Activated naive CD4-positive, alpha-beta T cell treated with anti-CD3 and anti-CD28 coated beads, Interleukin-2, amount 50 U/mL, for 72 hours (primary cell): ENCODE measurements around the gene MCC. TPM values are rescaled to one million over a fixed set of nuclear protein-coding genes. Genes with fewer than 3 reads are reported as not detected.

ENCODE experiments used
- ATAC-seq, 2 donors: fragments of 150-1000 bp; cut with Tn5 transposase; 2 replicates each; pipeline ENCODE4 v1.10.0; 2021; ENCODE audit warnings: mild to moderate bottlenecking in 2 of 2, moderate library complexity in 2 of 2
- DNase-seq, 2 donors: peaks; one replicate each; pipeline ENCODE4 v3.0.0; 2021 to 2022; ENCODE audit warnings: low spot score in 2 of 2
- H3K27ac Mint-ChIP-seq, 2 donors: one replicate each; pipeline ENCODE4 v1.8.0; 2022; ENCODE audit warnings: mild to moderate bottlenecking in 2 of 2, mixed read lengths in 2 of 2
- H3K36me3 Mint-ChIP-seq, 2 donors: one replicate each; pipeline ENCODE4 v1.8.0; 2022; ENCODE audit warnings: mixed read lengths in 2 of 2
- H3K9me3 Mint-ChIP-seq, 2 donors: one replicate each; pipeline ENCODE4 v1.8.0; 2022; ENCODE audit warnings: mixed read lengths in 2 of 2
- total RNA-seq, 2 donors: library from RNA; stranded (reverse); gene quantifications; one replicate each; pipeline ENCODE4 v1.2.3, GENCODE V29; 2022

Gene MCC
- total RNA-seq, 2 donors from 2014 or later = 0.89 to 3.3 TPM

DNA sequence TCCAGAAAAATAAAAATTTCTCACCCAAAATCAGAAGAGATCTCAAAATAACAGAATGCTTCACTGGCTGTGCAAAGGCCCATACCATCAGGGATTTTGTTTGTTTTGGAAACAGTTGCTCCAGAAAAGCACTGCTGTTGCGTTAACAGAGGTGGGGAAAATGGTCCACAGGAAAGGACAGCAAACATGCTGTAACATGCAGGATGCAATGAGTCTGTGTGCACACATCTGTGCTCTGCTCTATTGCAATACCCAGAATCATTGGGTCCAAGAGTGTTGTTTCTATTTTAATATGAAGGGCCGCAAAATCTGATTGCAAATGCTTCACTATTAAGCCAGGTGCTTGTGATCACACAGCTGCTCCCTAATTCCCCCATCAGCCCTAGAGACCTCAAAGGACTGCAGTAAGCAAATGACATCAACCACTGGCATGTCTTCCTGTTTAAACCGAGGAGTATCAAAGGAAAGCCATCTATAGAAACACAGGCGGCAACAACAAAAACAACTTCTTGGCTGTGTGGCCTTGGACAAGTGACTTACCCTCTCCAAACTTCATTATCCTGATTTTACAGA lies 370.6 kb downstream of the MCC start:
- DNase-seq = no peak
- no peak overlapping the region for H3K27ac Mint-ChIP-seq
- no peaks in the 10 kb centered on the region for H3K9me3 Mint-ChIP-seq
- no peak for ATAC-seq
- no peaks in the 10 kb centered on the region for H3K36me3 Mint-ChIP-seq

GRCh38 chr5:113115956-113116355 lies 372.3 kb downstream of the MCC start:
- no peak for DNase-seq
- Mint-ChIP-seq H3K36me3 (no peaks in the 10 kb centered on the region), H3K9me3 (no peaks in the 10 kb centered on the region), H3K27ac (no peak overlapping the region)
- no peak for ATAC-seq

GRCh38 chr5:113115061-113115460 lies 373.2 kb downstream of the MCC start:
- H3K36me3 Mint-ChIP-seq = no peaks in the 10 kb centered on the region
- no peak for DNase-seq
- ATAC-seq = no peak
- H3K9me3 Mint-ChIP-seq = no peaks in the 10 kb centered on the region
- no peak overlapping the region for H3K27ac Mint-ChIP-seq

- H3K9me3 Mint-ChIP-seq = no peaks in the 10 kb centered on the region
- ATAC-seq (no peak), DNase-seq (no peak)
- no peak overlapping the region for H3K27ac Mint-ChIP-seq
- no peaks in the 10 kb centered on the region for H3K36me3 Mint-ChIP-seq
These were observed 373.7 kb downstream of the MCC start for GRCh38 chr5:113114559-113114958.

DNA sequence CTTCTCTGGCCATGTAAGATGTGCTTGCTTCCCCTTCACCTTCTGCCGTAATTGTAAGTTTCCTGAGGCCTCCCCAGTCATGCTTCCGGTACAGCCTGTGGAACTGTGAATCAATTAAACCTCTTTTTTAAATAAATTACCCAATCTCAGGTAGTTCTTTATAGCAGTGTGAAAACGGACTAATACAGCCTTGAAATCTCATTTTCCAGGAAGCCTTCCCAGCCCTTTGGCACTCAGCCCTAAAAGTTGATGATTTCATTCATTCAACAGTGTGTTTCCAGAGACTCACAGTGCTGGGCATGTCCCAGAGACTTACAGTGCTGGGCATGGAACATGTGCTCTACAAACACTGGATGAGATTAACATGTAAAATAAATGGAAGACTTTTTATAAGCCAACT lies 375.8 kb downstream of the MCC start:
- Mint-ChIP-seq H3K36me3 (no peaks in the 10 kb centered on the region), H3K9me3 (no peaks in the 10 kb centered on the region), H3K27ac (no peak overlapping the region)
- no peak for DNase-seq
- no peak for ATAC-seq

DNA sequence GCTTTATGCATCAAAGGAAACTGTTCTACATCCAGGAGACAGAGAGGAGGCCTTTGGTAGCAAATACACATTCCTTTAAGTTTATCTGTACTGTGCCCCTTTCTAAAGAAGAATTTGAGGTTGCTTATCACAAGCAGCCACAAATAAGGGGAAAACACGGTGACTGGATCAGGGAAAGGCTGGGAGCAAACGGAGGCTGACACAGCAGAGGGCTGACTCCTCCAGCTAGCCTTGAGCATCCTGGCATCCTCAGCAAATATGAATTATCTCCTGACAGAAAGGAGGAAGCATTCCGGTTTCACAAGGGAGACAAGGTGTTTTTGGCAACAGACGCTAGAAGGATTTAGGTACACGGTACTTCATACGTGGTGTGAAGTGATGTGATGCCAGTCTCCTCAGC lies 378.1 kb downstream of the MCC start:
- ATAC-seq = no peak
- no peak for DNase-seq
- no peak overlapping the region for H3K27ac Mint-ChIP-seq
- H3K9me3 Mint-ChIP-seq = no peaks in the 10 kb centered on the region
- no peaks in the 10 kb centered on the region for H3K36me3 Mint-ChIP-seq

GRCh38 chr5:113109344-113109743 lies 378.9 kb downstream of the MCC start:
- Mint-ChIP-seq H3K36me3 (no peaks in the 10 kb centered on the region), H3K27ac (no peak overlapping the region), H3K9me3 (no peaks in the 10 kb centered on the region)
- DNase-seq = no peak
- ATAC-seq = no peak

GRCh38 chr5:113108485-113108884 lies 379.8 kb downstream of the MCC start:
- ATAC-seq (no peak), DNase-seq (no peak)
- Mint-ChIP-seq H3K36me3 (no peaks in the 10 kb centered on the region), H3K9me3 (no peaks in the 10 kb centered on the region), H3K27ac (no peak overlapping the region)

- H3K36me3 Mint-ChIP-seq = no peaks in the 10 kb centered on the region
- no peak overlapping the region for H3K27ac Mint-ChIP-seq
- ATAC-seq (no peak), DNase-seq (no peak)
- H3K9me3 Mint-ChIP-seq = no peaks in the 10 kb centered on the region
These were observed 381.4 kb downstream of the MCC start for GRCh38 chr5:113106821-113107220.

GRCh38 chr5:113105693-113106280 lies 382.5 kb downstream of the MCC start:
- H3K27ac Mint-ChIP-seq = no peak overlapping the region
- H3K36me3 Mint-ChIP-seq = no peaks in the 10 kb centered on the region
- no peak for ATAC-seq
- DNase-seq = no peak
- H3K9me3 Mint-ChIP-seq = no peaks in the 10 kb centered on the region

DNA sequence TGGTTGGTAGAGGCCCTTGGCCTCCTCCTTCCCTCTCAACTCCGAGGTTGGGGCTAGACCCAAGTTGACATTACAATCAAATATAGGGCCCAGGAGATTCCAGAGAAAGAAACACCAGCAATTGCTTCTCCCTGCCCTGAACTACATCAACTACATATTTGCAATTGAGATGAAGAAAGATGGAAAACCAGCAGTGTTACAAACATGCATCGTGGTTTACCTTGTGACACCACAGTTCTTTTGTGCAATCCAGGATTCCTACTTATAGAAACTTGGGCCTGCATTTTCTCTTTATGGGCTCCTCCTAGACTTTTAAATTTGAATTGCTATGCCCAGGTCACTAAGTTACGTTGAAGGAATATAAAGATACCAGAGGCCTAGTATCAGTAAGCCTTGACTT lies 384.9 kb downstream of the MCC start:
- no peaks in the 10 kb centered on the region for H3K36me3 Mint-ChIP-seq
- DNase-seq (no peak), ATAC-seq (no peak)
- H3K27ac Mint-ChIP-seq = no peak overlapping the region
- no peaks in the 10 kb centered on the region for H3K9me3 Mint-ChIP-seq

- Mint-ChIP-seq H3K9me3 (no peaks in the 10 kb centered on the region), H3K27ac (no peak overlapping the region), H3K36me3 (no peaks in the 10 kb centered on the region)
- ATAC-seq (no peak), DNase-seq (no peak)
These were observed 386.1 kb downstream of the MCC start for GRCh38 chr5:113102121-113102531.

DNA sequence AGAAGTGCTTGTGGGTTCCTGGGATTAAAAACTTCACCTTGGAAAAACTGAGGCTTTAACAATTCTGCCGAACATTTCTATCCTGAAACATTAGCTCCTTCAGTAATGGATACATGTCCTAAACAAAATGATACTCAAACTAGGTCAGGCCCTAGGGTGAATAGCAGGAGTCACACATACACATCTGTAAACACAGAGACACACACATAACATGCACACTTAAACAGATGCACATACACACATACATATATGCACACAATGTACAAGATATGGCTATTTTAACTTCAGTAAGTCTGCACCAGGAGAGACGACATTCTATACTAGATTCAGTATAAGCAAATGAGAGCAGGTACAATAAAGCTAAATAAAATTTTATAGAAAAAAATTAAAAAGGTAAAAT lies 387.3 kb downstream of the MCC start:
- Mint-ChIP-seq H3K9me3 (no peaks in the 10 kb centered on the region), H3K36me3 (no peaks in the 10 kb centered on the region), H3K27ac (no peak overlapping the region)
- ATAC-seq (no peak), DNase-seq (no peak)

DNA sequence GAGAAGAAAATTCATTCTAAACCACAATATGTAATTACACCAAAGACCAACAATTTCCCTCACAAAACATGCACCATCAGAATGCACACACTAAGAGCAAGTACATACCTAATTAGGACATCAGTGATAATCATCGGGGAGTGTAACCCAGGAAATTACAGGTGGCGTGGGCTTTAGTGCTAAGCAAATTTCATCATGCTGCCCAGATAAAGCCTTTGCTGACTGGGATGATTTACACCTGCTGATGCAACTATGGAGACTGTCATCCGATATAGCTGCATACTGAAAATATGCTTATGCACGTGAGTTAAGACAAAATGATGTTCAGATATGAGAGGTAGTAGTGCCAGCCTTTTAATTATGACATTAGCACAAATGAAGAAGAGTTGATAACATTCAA lies 388.4 kb downstream of the MCC start:
- no peak for ATAC-seq
- DNase-seq = no peak
- Mint-ChIP-seq H3K9me3 (no peaks in the 10 kb centered on the region), H3K36me3 (no peaks in the 10 kb centered on the region), H3K27ac (no peak overlapping the region)

GRCh38 chr5:113098378-113098777 lies 389.9 kb downstream of the MCC start:
- H3K27ac Mint-ChIP-seq = no peak overlapping the region

DNA sequence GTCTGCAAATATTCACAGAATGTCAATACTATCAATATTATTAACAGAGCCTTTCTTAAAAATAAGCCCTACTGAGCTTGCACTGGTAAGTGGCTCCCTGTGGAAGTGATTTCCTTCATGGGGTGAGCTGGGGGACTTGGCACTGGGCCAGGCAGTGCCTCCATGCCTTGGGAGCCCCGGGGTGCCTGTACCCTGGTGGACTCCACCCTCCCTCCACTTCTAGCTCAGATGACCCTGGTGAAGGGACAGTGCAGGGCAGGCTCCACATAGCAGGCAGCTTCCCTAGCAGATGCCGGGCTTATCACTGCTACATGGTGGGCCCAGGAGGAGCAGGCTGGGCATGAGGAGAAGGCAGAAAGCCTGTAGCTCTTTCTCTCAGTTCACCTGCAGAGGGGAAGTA lies 392.4 kb downstream of the MCC start:
- Mint-ChIP-seq H3K36me3 (no peaks in the 10 kb centered on the region), H3K9me3 (no peaks in the 10 kb centered on the region), H3K27ac (no peak overlapping the region)
- no peak for DNase-seq
- no peak for ATAC-seq

More at GRCh38 chr5:113098378-113098777, 389.9 kb downstream of the MCC start:
- no peaks in the 10 kb centered on the region for H3K36me3 Mint-ChIP-seq
- no peaks in the 10 kb centered on the region for H3K9me3 Mint-ChIP-seq
- DNase-seq (no peak), ATAC-seq (no peak)

DNA sequence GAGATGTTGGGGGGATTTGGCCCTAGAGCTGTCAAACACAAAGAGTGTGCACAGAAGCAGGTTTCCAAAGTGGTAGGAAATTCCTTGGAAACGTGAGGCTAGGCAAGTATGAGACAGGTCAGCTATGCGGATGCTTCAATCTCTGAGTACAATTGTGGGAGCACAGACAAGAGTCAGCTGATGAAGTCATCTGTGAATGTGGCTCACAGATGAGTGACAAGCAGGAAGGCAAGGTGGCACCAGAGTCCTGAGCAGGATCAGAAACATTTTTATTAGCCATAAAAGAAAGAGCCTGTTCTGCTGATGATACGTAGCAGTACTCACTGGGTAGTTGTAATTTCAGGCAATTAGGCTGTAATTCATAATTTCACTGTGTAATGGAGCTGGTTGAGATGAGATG lies 394.7 kb downstream of the MCC start:
- H3K27ac Mint-ChIP-seq = no peak overlapping the region
- H3K36me3 Mint-ChIP-seq = no peaks in the 10 kb centered on the region
- DNase-seq (no peak), ATAC-seq (no peak)
- H3K9me3 Mint-ChIP-seq = no peaks in the 10 kb centered on the region

GRCh38 chr5:113092683-113093082 lies 395.6 kb downstream of the MCC start:
- no peaks in the 10 kb centered on the region for H3K9me3 Mint-ChIP-seq
- ATAC-seq = no peak
- no peak for DNase-seq
- no peaks in the 10 kb centered on the region for H3K36me3 Mint-ChIP-seq
- H3K27ac Mint-ChIP-seq = no peak overlapping the region

DNA sequence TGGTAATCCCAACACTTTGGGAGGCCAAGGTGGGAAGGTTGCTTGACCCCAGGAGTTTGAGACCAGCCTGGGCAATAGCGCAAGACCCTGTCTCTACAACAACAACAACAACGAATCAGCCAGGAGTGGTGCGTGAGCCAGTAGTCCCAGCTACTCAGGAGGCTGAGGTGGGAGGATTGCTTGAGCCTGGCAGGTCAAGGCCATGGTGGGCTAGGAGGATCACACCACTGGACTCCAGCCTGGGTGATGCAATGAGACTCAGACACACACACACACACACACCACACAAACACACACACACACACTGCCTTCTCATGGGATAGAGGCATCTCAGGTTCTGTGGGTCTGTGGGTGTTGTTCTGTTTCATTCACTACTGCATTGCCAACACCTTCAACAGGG lies 396.6 kb downstream of the MCC start:
- H3K9me3 Mint-ChIP-seq = no peaks in the 10 kb centered on the region
- ATAC-seq = no peak
- H3K36me3 Mint-ChIP-seq = no peaks in the 10 kb centered on the region
- no peak for DNase-seq
- no peak overlapping the region for H3K27ac Mint-ChIP-seq
